ENCODE measurements around the gene MZB1. TPM values are rescaled to one million over a fixed set of nuclear protein-coding genes. Genes with fewer than 3 reads are reported as not detected.
"Not testable (repeated sequence)": the region's sequence is repeated elsewhere in the genome, so short reads cannot be mapped to it uniquely, and the experiment has no call there.

Gene MZB1
- total RNA-seq, 1 donor from 2014 or later: 0.70 TPM

- DNase-seq (no peak), ATAC-seq (ENCODE audit: poor library complexity) (no peak)
- intact Hi-C loops (cut with DNase I): loop anchor here (10.0 kb wide), 1 partner anchor 119 kb away; the partner anchor contains the start of gene MATR3
These were observed 24.2 kb upstream of the MZB1 start for GRCh38 chr5:139413963-139414362.

GRCh38 chr5:139413153-139413552 lies 23.4 kb upstream of the MZB1 start:
- no peak for ATAC-seq (ENCODE audit: poor library complexity)
- intact Hi-C loops (cut with DNase I): loop anchor here (10.0 kb wide), 1 partner anchor 118 kb away; the partner anchor contains the start of gene MATR3
- DNase-seq: no peak

GRCh38 chr5:139410993-139411828 lies 21.5 kb upstream of the MZB1 start:
- no peak for DNase-seq
- intact Hi-C loops (cut with DNase I): loop anchor here (10.0 kb wide), 1 partner anchor 116 kb away; the partner anchor contains the start of gene MATR3
- ATAC-seq (ENCODE audit: poor library complexity): no peak

- ATAC-seq (ENCODE audit: poor library complexity) (no peak), DNase-seq (no peak)
- intact Hi-C loops (cut with DNase I): loop anchor here (10.0 kb wide), 1 partner anchor 116 kb away; the partner anchor contains the start of gene MATR3
These were observed 20.6 kb upstream of the MZB1 start for GRCh38 chr5:139410121-139410992.

- DNase-seq; intact Hi-C loops (cut with DNase I); ATAC-seq (ENCODE audit: poor library complexity): not testable (repeated sequence)
These were observed 19.4 kb upstream of the MZB1 start for GRCh38 chr5:139409116-139409515.

- no peak for ATAC-seq (ENCODE audit: poor library complexity)
- DNase-seq: no peak
- intact Hi-C loops (cut with DNase I): no loop called here
These were observed 18.5 kb upstream of the MZB1 start for GRCh38 chr5:139408191-139408590.

- intact Hi-C loops (cut with DNase I): no loop called here
- DNase-seq (no peak), ATAC-seq (ENCODE audit: poor library complexity) (no peak)
These were observed 17.8 kb upstream of the MZB1 start for GRCh38 chr5:139407517-139407916.

GRCh38 chr5:139406963-139407362 lies 17.2 kb upstream of the MZB1 start:
- DNase-seq (no peak), ATAC-seq (ENCODE audit: poor library complexity) (no peak)
- intact Hi-C loops (cut with DNase I): no loop called here

GRCh38 chr5:139404484-139404840 lies 14.7 kb upstream of the MZB1 start:
- DNase-seq: no peak
- intact Hi-C loops (cut with DNase I): no loop called here
- no peak for ATAC-seq (ENCODE audit: poor library complexity)

- ATAC-seq (ENCODE audit: poor library complexity): peak; percentile 97
- DNase-seq: peak; percentile 99
- intact Hi-C loops (cut with DNase I): no loop called here
These were observed 14.2 kb upstream of the MZB1 start, which contains the start of gene SPATA24 for GRCh38 chr5:139403787-139404483. Gene SPATA24, minus strand, starts transcription at chr5:139404089. Its CDS starts 29 bp downstream, at chr5:139404060.

GRCh38 chr5:139403418-139403786 lies 13.7 kb upstream of the MZB1 start:
- DNase-seq (no peak), ATAC-seq (ENCODE audit: poor library complexity) (peak; percentile 7)
- intact Hi-C loops (cut with DNase I): no loop called here

- peak; percentile 35 for DNase-seq
- intact Hi-C loops (cut with DNase I): no loop called here
- no peak for ATAC-seq (ENCODE audit: poor library complexity)
These were observed 12.9 kb upstream of the MZB1 start for GRCh38 chr5:139402561-139403158.

- intact Hi-C loops (cut with DNase I): no loop called here
- peak; percentile 28 for DNase-seq
- no peak for ATAC-seq (ENCODE audit: poor library complexity)
These were observed 11.8 kb upstream of the MZB1 start for GRCh38 chr5:139401546-139401945.

GRCh38 chr5:139399501-139400121 lies 9.9 kb upstream of the MZB1 start:
- intact Hi-C loops (cut with DNase I): no loop called here
- no peak for ATAC-seq (ENCODE audit: poor library complexity)
- DNase-seq: no peak

- no peak for DNase-seq
- intact Hi-C loops (cut with DNase I): no loop called here
- ATAC-seq (ENCODE audit: poor library complexity): no peak
These were observed 8.2 kb upstream of the MZB1 start for GRCh38 chr5:139397921-139398320.

GRCh38 chr5:139396691-139397090 lies 7.0 kb upstream of the MZB1 start:
- intact Hi-C loops (cut with DNase I): no loop called here
- ATAC-seq (ENCODE audit: poor library complexity): no peak
- no peak for DNase-seq

GRCh38 chr5:139395844-139396640 lies 6.3 kb upstream of the MZB1 start:
- intact Hi-C loops (cut with DNase I): no loop called here
- DNase-seq: no peak
- peak; percentile 19 for ATAC-seq (ENCODE audit: poor library complexity)
